Activated CD8-positive, alpha-beta memory T cell treated with anti-CD3 and anti-CD28 coated beads for 48 hours (primary cell): ENCODE data around the gene HOXD3.

Source experiments
- DNase-seq, 3 experiments: peaks; one replicate each; pipeline ENCODE4 v3.0.0-alpha.2; 2020; ENCODE audit warnings: low read depth in 2 of 3, low spot score in 2 of 3

The HOXD3 gene

DNA sequence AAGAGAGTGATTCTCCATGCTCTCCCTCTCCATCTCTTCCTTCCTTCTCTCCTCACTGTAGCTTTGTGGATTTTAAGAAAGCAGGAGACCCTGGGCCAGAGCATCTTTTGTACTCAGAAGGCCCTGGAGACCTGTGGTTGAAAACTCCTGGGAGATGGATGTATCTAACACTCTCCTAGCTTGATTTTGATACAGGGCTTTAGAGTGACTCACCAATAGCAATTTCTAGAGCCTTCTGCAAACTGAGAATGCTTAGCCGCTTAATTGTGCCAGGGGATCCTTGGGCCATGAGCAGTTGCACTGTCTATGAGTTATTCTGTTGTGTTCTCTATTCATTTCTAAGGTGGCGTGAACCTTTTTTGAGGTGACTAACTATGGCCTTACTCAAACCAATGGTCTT, 49.0 kb downstream of the HOXD3 start:
- DNase-seq, result no peak

DNA sequence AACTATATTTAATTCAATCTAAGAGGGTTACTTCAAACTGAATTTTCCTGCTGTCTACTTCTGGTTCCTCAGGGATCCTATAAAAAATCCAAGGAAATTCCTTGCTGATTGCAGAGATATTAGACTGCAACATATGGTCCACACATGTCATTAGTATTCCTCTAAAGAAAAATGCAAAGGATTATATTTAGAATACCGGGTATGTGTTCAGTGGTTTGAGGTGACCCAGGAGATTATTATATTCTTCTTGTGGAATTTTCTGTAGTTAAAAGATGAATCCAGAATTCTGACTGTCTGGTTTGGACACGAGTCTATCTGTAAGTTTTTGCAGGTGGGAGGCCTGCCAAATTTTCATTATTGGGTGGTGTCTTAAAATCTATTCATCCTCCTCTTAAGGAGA, 49.6 kb downstream of the HOXD3 start:
- no peak for DNase-seq

DNA sequence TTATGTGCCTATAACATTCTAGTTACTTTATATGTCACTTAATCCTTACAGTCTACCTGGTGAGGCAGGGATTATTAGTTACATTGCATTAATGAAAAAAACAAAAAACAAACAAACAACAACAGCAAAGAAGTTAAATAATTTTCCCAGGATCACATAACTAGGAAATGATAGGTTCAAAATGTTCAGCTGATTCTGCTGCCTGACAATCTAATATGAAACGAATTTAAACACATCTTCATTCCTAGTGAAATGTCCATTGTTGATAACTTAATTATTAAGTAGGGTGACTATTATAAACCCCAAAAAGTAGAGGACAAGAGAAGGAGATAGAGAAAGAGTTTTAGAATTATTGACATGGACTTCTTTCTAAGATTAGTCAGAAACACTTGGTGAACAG, 54.0 kb downstream of the HOXD3 start:
- DNase-seq, result no peak

DNA sequence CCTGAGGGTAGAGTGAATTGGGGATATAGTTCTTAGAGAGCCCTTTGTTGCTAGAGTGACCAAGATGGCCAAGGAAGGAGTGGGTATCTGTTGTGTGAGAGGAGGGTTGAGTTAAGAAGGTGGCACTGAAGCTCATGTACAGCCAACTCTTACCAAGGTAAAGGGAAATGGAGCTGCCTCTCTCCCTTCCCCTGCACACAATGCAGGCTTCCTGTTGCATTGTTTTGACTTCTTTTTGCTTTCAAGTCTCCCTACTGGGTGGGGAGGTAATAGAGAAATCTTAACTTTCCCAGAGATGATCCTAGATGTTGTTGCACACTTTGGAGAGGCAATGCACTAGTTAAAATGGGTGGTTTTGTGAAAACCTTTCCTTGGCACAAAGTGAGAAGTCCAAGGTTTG, 55.2 kb downstream of the HOXD3 start:
- no peak for DNase-seq

DNA sequence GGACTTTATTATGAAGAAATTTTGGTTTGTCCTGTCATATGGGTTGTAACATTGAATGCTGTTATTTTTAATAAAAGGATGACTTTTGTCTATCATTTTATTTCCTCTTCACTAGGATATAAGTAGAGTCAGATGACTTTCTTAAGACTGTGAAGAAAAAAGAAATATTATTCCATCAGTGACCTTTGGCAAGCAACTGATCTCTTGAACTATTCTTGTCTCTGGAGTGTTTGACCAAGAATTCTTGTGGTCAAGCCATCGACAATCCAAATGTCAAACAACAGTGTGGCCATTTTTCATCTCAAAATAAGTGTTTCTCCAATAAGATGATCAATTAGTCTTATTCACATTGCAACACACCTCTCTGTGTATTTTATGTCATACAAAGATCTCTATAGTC, 56.3 kb downstream of the HOXD3 start:
- no peak for DNase-seq
